HCT116 (cell line): ENCODE data around the gene DNAH7. TPM values are rescaled to one million over a fixed set of nuclear protein-coding genes. Genes with fewer than 3 reads are reported as not detected.

Source experiments
- ATAC-seq: fragments of 200-7000 bp; cut with Tn5 transposase; 2 replicates; pipeline ENCODE4 v1.9.1; 2020; ENCODE audit warnings: mild to moderate bottlenecking, moderate library complexity
- BruUV-seq: library from RNA; stranded (reverse); fragments of 400-500 nt; replicated peaks from 2 replicates; lab custom pipeline; 2021; lab: Mats Ljungman, UMichigan
- CTCF ChIA-PET: fragments of 300-600 bp; sonication (Branson Sonifier 250); formaldehyde crosslinking; loops from one replicate; lab custom pipeline; 2021; ENCODE audit warnings: antibody characterized with exemption; lab: Charles Lee
- POLR2A ChIA-PET: fragments of 300-600, 350-600 bp; sonication (Branson Sonifier 250); formaldehyde crosslinking; loops from one replicate; lab custom pipeline; 2021; ENCODE audit warnings: antibody characterized with exemption; lab: Charles Lee
- RAD21 ChIA-PET, 2 experiments: fragments of 300-600 bp; sonication (Branson Sonifier 250); formaldehyde crosslinking; loops; one replicate each; lab custom pipeline; 2023; ENCODE audit warnings: low total read pairs in 2 of 2; ENCODE audit not compliant: uncharacterized antibody in 2 of 2, unreplicated experiment in 2 of 2, low non-redundant PET in 1 of 2; lab: Charles Lee
- DNase-seq: peaks from one replicate; pipeline ENCODE4 v3.0.0-alpha.2; 2010; ENCODE audit warnings: low read depth, low spot score
- H2AFZ ChIP-seq: fragments of 200-600 bp; shearing (Covaris generic), sonication (generic); 2 replicates; pipeline ENCODE4 v1.6.1; 2017; ENCODE audit warnings: low read depth, mixed run types, mixed read lengths, antibody characterized with exemption, low read length; ENCODE audit not compliant: poor library complexity, severe bottlenecking
- H3K27ac ChIP-seq: 2 replicates; pipeline ENCODE4 v1.5.1; 2012; ENCODE audit warnings: low read depth, low read length
- H3K27me3 ChIP-seq: fragments of 200-600 bp; sonication (generic); 2 replicates; pipeline ENCODE4 v1.6.1; 2016; ENCODE audit warnings: mixed run types, low read length, mixed read lengths; ENCODE audit not compliant: insufficient read depth
- H3K36me3 ChIP-seq, 2 experiments: fragments of 200-500 bp in 1 of 2; fragments of 200-600 bp in 1 of 2; sonication (Bioruptor generic) in 1 of 2; sonication (generic) in 1 of 2; 2 replicates each; pipeline versions ENCODE4 v1.5.1 to v1.6.1; 2014 to 2016; ENCODE audit warnings: low read length in 2 of 2, inconsistent platforms in 1 of 2, mixed read lengths in 1 of 2, mixed run types in 1 of 2; ENCODE audit not compliant: insufficient read depth in 2 of 2, control insufficient read depth in 1 of 2
- H3K4me1 ChIP-seq, 2 experiments: fragments of 200-600 bp in 1 of 2; sonication (generic) in 1 of 2; 2 replicates each; pipeline versions ENCODE4 v1.5.1 to v1.6.1; 2012 to 2017; ENCODE audit warnings: low read length in 2 of 2, inconsistent platforms in 1 of 2, mild to moderate bottlenecking in 1 of 2, mixed read lengths in 1 of 2, mixed run types in 1 of 2, moderate library complexity in 1 of 2; ENCODE audit not compliant: insufficient read depth in 2 of 2, control insufficient read depth in 1 of 2
- H3K4me2 ChIP-seq: fragments of 200-600 bp; sonication (generic); 2 replicates; pipeline ENCODE4 v1.6.1; 2017; ENCODE audit warnings: mixed run types, low read length, mixed read lengths
- H3K4me3 ChIP-seq, 2 experiments: fragments of 200-600 bp in 1 of 2; sonication (generic) in 1 of 2; replicated peaks in 1 of 2; 2 replicates each; pipeline ENCODE4 v1.5.1; 2011 to 2016; ENCODE audit warnings: low read length in 2 of 2, control low read depth in 1 of 2, low read depth in 1 of 2, mild to moderate bottlenecking in 1 of 2, mixed read lengths in 1 of 2, mixed run types in 1 of 2
- H3K79me2 ChIP-seq: fragments of 200-600 bp; sonication (generic); 2 replicates; pipeline ENCODE4 v1.6.1; 2017; ENCODE audit warnings: mild to moderate bottlenecking, mixed run types, low read length, moderate library complexity, mixed read lengths; ENCODE audit not compliant: insufficient read depth
- H3K9ac ChIP-seq: fragments of 200-600 bp; sonication (generic); 2 replicates; pipeline ENCODE4 v1.6.1; 2016; ENCODE audit warnings: low read length, mixed read lengths
- H3K9me2 ChIP-seq: fragments of 200-600 bp; sonication (generic), shearing (Covaris generic); 2 replicates; pipeline ENCODE4 v1.6.1; 2017; ENCODE audit warnings: mixed run types, mild to moderate bottlenecking, moderate library complexity; ENCODE audit not compliant: insufficient read depth
- H3K9me3 ChIP-seq, 2 experiments: fragments of 200-500 bp in 1 of 2; fragments of 200-600 bp in 1 of 2; sonication (Bioruptor generic) in 1 of 2; sonication (generic) in 1 of 2; 2 replicates each; pipeline ENCODE4 v1.6.1; 2014 to 2017; ENCODE audit warnings: low read length in 2 of 2, mixed read lengths in 2 of 2, inconsistent platforms in 1 of 2, low read depth in 1 of 2, mild to moderate bottlenecking in 1 of 2, mixed run types in 1 of 2, moderate library complexity in 1 of 2; ENCODE audit not compliant: control insufficient read depth in 1 of 2, insufficient read depth in 1 of 2
- H4K20me1 ChIP-seq: fragments of 200-600 bp; sonication (generic), shearing (Covaris generic); 2 replicates; pipeline ENCODE4 v1.6.1; 2017; ENCODE audit warnings: mixed run types, mild to moderate bottlenecking, moderate library complexity; ENCODE audit not compliant: insufficient read depth
- CBX3 ChIP-seq: IDR thresholded peaks from 2 replicates; pipeline ENCODE4 v1.6.1; 2012; ENCODE audit warnings: low read depth
- CEBPB ChIP-seq: IDR thresholded peaks from 2 replicates; pipeline ENCODE4 v1.6.1; 2012; ENCODE audit warnings: low read depth
- ELF1 ChIP-seq: IDR thresholded peaks from 2 replicates; pipeline ENCODE4 v1.6.1; 2012; ENCODE audit warnings: low read depth, borderline replicate concordance
- FOSL1 ChIP-seq: IDR thresholded peaks from 2 replicates; pipeline ENCODE4 v1.6.1; 2012; ENCODE audit warnings: low read depth
- JUND ChIP-seq: IDR thresholded peaks from 2 replicates; pipeline ENCODE4 v1.6.1; 2012
- MAX ChIP-seq: IDR thresholded peaks from 2 replicates; pipeline ENCODE4 v1.6.1; 2012
- RAD21 ChIP-seq: IDR thresholded peaks from 2 replicates; pipeline ENCODE4 v1.6.1; 2012; ENCODE audit warnings: low read depth, mild to moderate bottlenecking
- REST ChIP-seq: IDR thresholded peaks from 2 replicates; pipeline ENCODE4 v1.6.1; 2012; ENCODE audit warnings: low read depth
- SIN3A ChIP-seq: IDR thresholded peaks from 2 replicates; pipeline ENCODE4 v1.6.1; 2012; ENCODE audit warnings: low read depth
- SRF ChIP-seq: IDR thresholded peaks from 2 replicates; pipeline ENCODE4 v1.6.1; 2012; ENCODE audit warnings: low read depth
- TCF7L2 ChIP-seq: IDR thresholded peaks from 2 replicates; pipeline ENCODE4 v1.7.0; 2011; ENCODE audit warnings: borderline replicate concordance, inconsistent platforms; ENCODE audit not compliant: insufficient read depth, insufficient read length; ENCODE audit errors: extremely low read depth
- ZFX ChIP-seq: fragments of 450-650 bp; IDR thresholded peaks from 2 replicates; pipeline ENCODE4 v1.6.1; 2017
- ZNF274 ChIP-seq: fragments of 200-500 bp; sonication (Bioruptor generic); IDR thresholded peaks from 2 replicates; pipeline ENCODE4 v1.6.1; 2014; ENCODE audit warnings: mild to moderate bottlenecking, low read depth, low read length, inconsistent platforms
- intact Hi-C: fragments of 100-400 bp; cut with micrococcal nuclease; formaldehyde crosslinking; loops from 2 replicates; pipeline ENCODE4 v1.10.0; 2022
- total RNA-seq: library from RNA; stranded (reverse); gene quantifications from one replicate; pipeline ENCODE4 v1.2.1, GENCODE V29; 2021; ENCODE audit not compliant: unreplicated experiment
- TF ChIP-seq, protein P1 (sequence below): IDR thresholded peaks from 2 replicates; pipeline ENCODE4 v1.6.1; 2011; ENCODE audit warnings: mild to moderate bottlenecking, low read length, moderate library complexity; ENCODE audit not compliant: insufficient replicate concordance; ENCODE audit errors: extremely low read depth
- TF ChIP-seq, protein P2 (sequence below), 3 experiments: fragments of 200-600 bp in 1 of 3; sonication (generic) in 1 of 3; IDR thresholded peaks in 2 of 3; conservative IDR thresholded peaks in 1 of 3; 2 replicates each; pipeline ENCODE4 v1.5.1; 2012 to 2017; ENCODE audit warnings: low read depth in 2 of 3, low read length in 2 of 3, antibody characterized with exemption in 1 of 3, borderline replicate concordance in 1 of 3, control low read depth in 1 of 3, mild to moderate bottlenecking in 1 of 3, mixed read lengths in 1 of 3, mixed run types in 1 of 3, moderate library complexity in 1 of 3; ENCODE audit not compliant: insufficient read depth in 1 of 3

DNAH7 gene
- total RNA-seq, 1 experiment from 2014 or later: not detected

GRCh38 chr2:196012314-196012713 is 56.3 kb downstream of the DNAH7 start:
- H4K20me1 ChIP-seq: no peaks in the 10 kb centered on the region
- H3K4me1 ChIP-seq: no peaks in the 10 kb centered on the region
- no peak overlapping the region for H3K4me3 ChIP-seq
- intact Hi-C loops: no loop called here
- H3K27ac ChIP-seq: no peak overlapping the region
- no peaks in the 10 kb centered on the region for H3K79me2 ChIP-seq
- ChIA-PET CTCF (no interaction called here), POLR2A (no interaction called here)
- H2AFZ ChIP-seq: no peak overlapping the region
- no peaks in the 10 kb centered on the region for H3K36me3 ChIP-seq
- TF ChIP-seq SIN3A (no peak), MAX (no peak), REST (no peak), SRF (no peak), ZFX (no peak)
- TF ChIP-seq, all 23 proteins: peak for 0
- RAD21 ChIA-PET: no interaction called here
- Histone ChIP-seq H3K9me3 (no peaks in the 10 kb centered on the region), H3K4me2 (no peak overlapping the region), H3K9me2 (no peaks in the 10 kb centered on the region), H3K9ac (no peak overlapping the region), H3K27me3 (no peaks in the 10 kb centered on the region)
- BruUV-seq: no TSS peak
- ATAC-seq (no peak), DNase-seq (no peak)

DNA sequence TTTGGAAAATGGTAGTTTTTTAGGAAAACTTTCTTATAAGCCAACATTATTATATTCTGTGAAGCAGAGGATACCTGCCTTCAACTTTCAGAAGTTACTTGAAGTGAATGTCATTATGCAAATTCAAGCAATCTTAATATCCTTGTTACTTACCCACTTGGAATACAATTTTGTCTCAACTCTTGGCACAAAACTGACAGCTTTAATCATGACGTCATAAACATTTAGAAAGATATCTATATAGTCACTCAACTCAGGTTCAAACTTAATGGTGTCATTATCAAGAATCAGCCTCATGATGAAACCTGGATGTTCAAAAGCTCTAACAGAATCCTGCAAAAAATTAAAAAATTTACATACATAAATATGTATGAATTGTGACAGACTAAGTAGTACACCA is 68.1 kb downstream of the DNAH7 start:
- Histone ChIP-seq H3K9ac (no peak overlapping the region), H3K4me3 (no peak overlapping the region), H3K4me2 (no peak overlapping the region), H3K4me1 (no peaks in the 10 kb centered on the region), H3K79me2 (no peaks in the 10 kb centered on the region), H3K9me3 (no peaks in the 10 kb centered on the region), H2AFZ (no peak overlapping the region), H3K27me3 (no peaks in the 10 kb centered on the region), H3K9me2 (no peaks in the 10 kb centered on the region), H4K20me1 (no peaks in the 10 kb centered on the region), H3K36me3 (no peaks in the 10 kb centered on the region), H3K27ac (no peak overlapping the region)
- no peak for DNase-seq
- intact Hi-C loops: no loop called here
- no TSS peak for BruUV-seq
- ChIA-PET POLR2A (no interaction called here), CTCF (no interaction called here), RAD21 (no interaction called here)
- no peak for ATAC-seq
- TF ChIP-seq CEBPB: no peak
- TF ChIP-seq, protein P1, sequence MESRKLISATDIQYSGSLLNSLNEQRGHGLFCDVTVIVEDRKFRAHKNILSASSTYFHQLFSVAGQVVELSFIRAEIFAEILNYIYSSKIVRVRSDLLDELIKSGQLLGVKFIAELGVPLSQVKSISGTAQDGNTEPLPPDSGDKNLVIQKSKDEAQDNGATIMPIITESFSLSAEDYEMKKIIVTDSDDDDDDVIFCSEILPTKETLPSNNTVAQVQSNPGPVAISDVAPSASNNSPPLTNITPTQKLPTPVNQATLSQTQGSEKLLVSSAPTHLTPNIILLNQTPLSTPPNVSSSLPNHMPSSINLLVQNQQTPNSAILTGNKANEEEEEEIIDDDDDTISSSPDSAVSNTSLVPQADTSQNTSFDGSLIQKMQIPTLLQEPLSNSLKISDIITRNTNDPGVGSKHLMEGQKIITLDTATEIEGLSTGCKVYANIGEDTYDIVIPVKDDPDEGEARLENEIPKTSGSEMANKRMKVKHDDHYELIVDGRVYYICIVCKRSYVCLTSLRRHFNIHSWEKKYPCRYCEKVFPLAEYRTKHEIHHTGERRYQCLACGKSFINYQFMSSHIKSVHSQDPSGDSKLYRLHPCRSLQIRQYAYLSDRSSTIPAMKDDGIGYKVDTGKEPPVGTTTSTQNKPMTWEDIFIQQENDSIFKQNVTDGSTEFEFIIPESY: no peak
- TF ChIP-seq TCF7L2: no peak
- no peak for TF ChIP-seq ZNF274
- TF ChIP-seq JUND: no peak
- no peak for TF ChIP-seq CBX3
- TF ChIP-seq ELF1: no peak
- TF ChIP-seq, protein P2, sequence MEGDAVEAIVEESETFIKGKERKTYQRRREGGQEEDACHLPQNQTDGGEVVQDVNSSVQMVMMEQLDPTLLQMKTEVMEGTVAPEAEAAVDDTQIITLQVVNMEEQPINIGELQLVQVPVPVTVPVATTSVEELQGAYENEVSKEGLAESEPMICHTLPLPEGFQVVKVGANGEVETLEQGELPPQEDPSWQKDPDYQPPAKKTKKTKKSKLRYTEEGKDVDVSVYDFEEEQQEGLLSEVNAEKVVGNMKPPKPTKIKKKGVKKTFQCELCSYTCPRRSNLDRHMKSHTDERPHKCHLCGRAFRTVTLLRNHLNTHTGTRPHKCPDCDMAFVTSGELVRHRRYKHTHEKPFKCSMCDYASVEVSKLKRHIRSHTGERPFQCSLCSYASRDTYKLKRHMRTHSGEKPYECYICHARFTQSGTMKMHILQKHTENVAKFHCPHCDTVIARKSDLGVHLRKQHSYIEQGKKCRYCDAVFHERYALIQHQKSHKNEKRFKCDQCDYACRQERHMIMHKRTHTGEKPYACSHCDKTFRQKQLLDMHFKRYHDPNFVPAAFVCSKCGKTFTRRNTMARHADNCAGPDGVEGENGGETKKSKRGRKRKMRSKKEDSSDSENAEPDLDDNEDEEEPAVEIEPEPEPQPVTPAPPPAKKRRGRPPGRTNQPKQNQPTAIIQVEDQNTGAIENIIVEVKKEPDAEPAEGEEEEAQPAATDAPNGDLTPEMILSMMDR (IDR thresholded peaks at IDR 0.05 in 2 of 3, conservative IDR thresholded peaks at IDR 0.05 in 1 of 3; ENCODE audit: borderline replicate concordance in 1 of 3, insufficient read depth in 1 of 3, low read depth in 2 of 3, low read length in 2 of 3): no peak
- no peak for TF ChIP-seq FOSL1
- no peak for TF ChIP-seq RAD21
